ENCODE measurements around the gene TANGO2.
A peak's percentile ranks its signal among the peaks of the same experiment; 100 is the strongest.

The TANGO2 gene

GRCh38 chr22:19983741-19984140, 37.2 kb upstream of the TANGO2 start:
- DNase-seq (ENCODE audit: low spot score), result no peak

- no peak for DNase-seq (ENCODE audit: low spot score)
These were observed 36.6 kb upstream of the TANGO2 start for GRCh38 chr22:19984201-19984753.

GRCh38 chr22:19984851-19985811, 35.8 kb upstream of the TANGO2 start:
- no peak for DNase-seq (ENCODE audit: low spot score)

GRCh38 chr22:19986011-19986409, 34.9 kb upstream of the TANGO2 start:
- DNase-seq (ENCODE audit: low spot score), result no peak

- peak; percentile 30 for DNase-seq (ENCODE audit: low spot score)
These were observed 34.2 kb upstream of the TANGO2 start for GRCh38 chr22:19986410-19987341.

GRCh38 chr22:19987394-19988306, 33.3 kb upstream of the TANGO2 start:
- no peak for DNase-seq (ENCODE audit: low spot score)

GRCh38 chr22:19988331-19988808, 32.5 kb upstream of the TANGO2 start:
- DNase-seq (ENCODE audit: low spot score), result no peak

- no peak for DNase-seq (ENCODE audit: low spot score)
These were observed 31.8 kb upstream of the TANGO2 start for GRCh38 chr22:19988965-19989724.

GRCh38 chr22:19989725-19990067, 31.2 kb upstream of the TANGO2 start:
- no peak for DNase-seq (ENCODE audit: low spot score)

- no peak for DNase-seq (ENCODE audit: low spot score)
These were observed 30.7 kb upstream of the TANGO2 start for GRCh38 chr22:19990188-19990587.

- DNase-seq (ENCODE audit: low spot score), result no peak
These were observed 30.1 kb upstream of the TANGO2 start for GRCh38 chr22:19990609-19991394.

- DNase-seq (ENCODE audit: low spot score), result no peak
These were observed 29.6 kb upstream of the TANGO2 start for GRCh38 chr22:19991395-19991644.

GRCh38 chr22:19991645-19992451, 29.1 kb upstream of the TANGO2 start:
- no peak for DNase-seq (ENCODE audit: low spot score)

GRCh38 chr22:19992481-19992911, 28.4 kb upstream of the TANGO2 start:
- no peak for DNase-seq (ENCODE audit: low spot score)

- no peak for DNase-seq (ENCODE audit: low spot score)
These were observed 28.0 kb upstream of the TANGO2 start for GRCh38 chr22:19992921-19993355.

GRCh38 chr22:19993926-19994325, 27.0 kb upstream of the TANGO2 start:
- no peak for DNase-seq (ENCODE audit: low spot score)

GRCh38 chr22:19994851-19995610, 25.9 kb upstream of the TANGO2 start:
- no peak for DNase-seq (ENCODE audit: low spot score)

GRCh38 chr22:19995611-19996339, 25.1 kb upstream of the TANGO2 start:
- no peak for DNase-seq (ENCODE audit: low spot score)

All from CD4-positive, alpha-beta T cell treated with Interleukin-2 at 100 ng/mL for 4 hours (primary cell).